Breast epithelium (tissue), 4 donors: Measurements from ENCODE around the gene RORB. TPM values are rescaled to one million over a fixed set of nuclear protein-coding genes. Genes with fewer than 3 reads are reported as not detected.

ENCODE experiments used
- DNase-seq, 2 donors: peaks; one replicate each; pipeline ENCODE4 v3.0.0-alpha.2; 2019; ENCODE audit warnings: low spot score in 2 of 2
- H3K27ac ChIP-seq, 2 donors: fragments of 200-600 bp; sonication (generic) in 1 of 2; one replicate each; pipeline ENCODE4 v1.5.1; 2016 to 2019; ENCODE audit warnings: mild to moderate bottlenecking in 1 of 2
- H3K27me3 ChIP-seq, 2 donors: fragments of 200-600 bp; sonication (generic) in 1 of 2; one replicate each; pipeline versions ENCODE4 v1.5.1 to v1.6.0; 2017 to 2019; ENCODE audit warnings: control low read depth in 1 of 2, mild to moderate bottlenecking in 1 of 2
- H3K36me3 ChIP-seq: fragments of 200-600 bp; one replicate; pipeline ENCODE4 v1.5.1; 2019
- H3K4me1 ChIP-seq, 2 donors: fragments of 200-600 bp; sonication (generic); one replicate each; pipeline ENCODE4 v1.5.1; 2016 to 2019; ENCODE audit warnings: control low read depth in 1 of 2
- H3K4me3 ChIP-seq, 3 donors: fragments of 200-600 bp; sonication (generic); 1 replicate in 2 of 3; 2 replicates in 1 of 3; pipeline ENCODE4 v1.5.1; 2016 to 2019; ENCODE audit warnings: mild to moderate bottlenecking in 3 of 3, moderate library complexity in 2 of 3
- H3K9me3 ChIP-seq, 2 donors: fragments of 200-600 bp; sonication (generic) in 1 of 2; one replicate each; pipeline ENCODE4 v1.5.1; 2016 to 2019; ENCODE audit warnings: control low read depth in 1 of 2
- POLR2A ChIP-seq: fragments of 450-650 bp; IDR thresholded peaks from one replicate; pipeline ENCODE4 v1.6.1; 2016; ENCODE audit warnings: antibody characterized with exemption, mild to moderate bottlenecking, moderate library complexity
- POLR2AphosphoS5 ChIP-seq, 3 donors: sonication (generic); formaldehyde crosslinking; IDR thresholded peaks; one replicate each; pipeline ENCODE4 v1.6.1; 2017; ENCODE audit warnings: antibody characterized with exemption in 3 of 3
- intact Hi-C: fragments of 100-400 bp; cut with DNase I; formaldehyde crosslinking; loops from one replicate; pipeline ENCODE4 v1.15.1; 2023; ENCODE audit warnings: low total_unique reads
- total RNA-seq, 3 donors: library from RNA; depleted of rRNA; stranded (reverse); fragments of >200 nt; gene quantifications; one replicate each; pipeline ENCODE4 v1.1.0, GENCODE V29; 2016
- TF ChIP-seq, protein P1 (sequence below), 3 donors: fragments of 450-650 bp; IDR thresholded peaks; one replicate each; pipeline ENCODE4 v1.5.1; 2016 to 2017; ENCODE audit warnings: antibody characterized with exemption in 3 of 3, mild to moderate bottlenecking in 3 of 3, moderate library complexity in 3 of 3

RORB gene
- total RNA-seq, 3 donors from 2014 or later = 0.33 to 3.7 (median 1.0) TPM

- Histone ChIP-seq H3K9me3 (no peaks in the 10 kb centered on the region), H3K27ac (no peak overlapping the region), H3K4me3 (no peak overlapping the region), H3K36me3 (no peaks in the 10 kb centered on the region), H3K27me3 (no peaks in the 10 kb centered on the region), H3K4me1 (no peaks in the 10 kb centered on the region)
- TF ChIP-seq, protein P1, sequence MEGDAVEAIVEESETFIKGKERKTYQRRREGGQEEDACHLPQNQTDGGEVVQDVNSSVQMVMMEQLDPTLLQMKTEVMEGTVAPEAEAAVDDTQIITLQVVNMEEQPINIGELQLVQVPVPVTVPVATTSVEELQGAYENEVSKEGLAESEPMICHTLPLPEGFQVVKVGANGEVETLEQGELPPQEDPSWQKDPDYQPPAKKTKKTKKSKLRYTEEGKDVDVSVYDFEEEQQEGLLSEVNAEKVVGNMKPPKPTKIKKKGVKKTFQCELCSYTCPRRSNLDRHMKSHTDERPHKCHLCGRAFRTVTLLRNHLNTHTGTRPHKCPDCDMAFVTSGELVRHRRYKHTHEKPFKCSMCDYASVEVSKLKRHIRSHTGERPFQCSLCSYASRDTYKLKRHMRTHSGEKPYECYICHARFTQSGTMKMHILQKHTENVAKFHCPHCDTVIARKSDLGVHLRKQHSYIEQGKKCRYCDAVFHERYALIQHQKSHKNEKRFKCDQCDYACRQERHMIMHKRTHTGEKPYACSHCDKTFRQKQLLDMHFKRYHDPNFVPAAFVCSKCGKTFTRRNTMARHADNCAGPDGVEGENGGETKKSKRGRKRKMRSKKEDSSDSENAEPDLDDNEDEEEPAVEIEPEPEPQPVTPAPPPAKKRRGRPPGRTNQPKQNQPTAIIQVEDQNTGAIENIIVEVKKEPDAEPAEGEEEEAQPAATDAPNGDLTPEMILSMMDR (IDR thresholded peaks at IDR 0.05) = no peak
- TF ChIP-seq POLR2AphosphoS5 (IDR thresholded peaks at IDR 0.05) = no peak
- no peak for TF ChIP-seq POLR2A
- DNase-seq = no peak
- intact Hi-C loops = no loop called here
Observed at GRCh38 chr9:74609671-74610405, 112.7 kb downstream of the RORB start.

DNA sequence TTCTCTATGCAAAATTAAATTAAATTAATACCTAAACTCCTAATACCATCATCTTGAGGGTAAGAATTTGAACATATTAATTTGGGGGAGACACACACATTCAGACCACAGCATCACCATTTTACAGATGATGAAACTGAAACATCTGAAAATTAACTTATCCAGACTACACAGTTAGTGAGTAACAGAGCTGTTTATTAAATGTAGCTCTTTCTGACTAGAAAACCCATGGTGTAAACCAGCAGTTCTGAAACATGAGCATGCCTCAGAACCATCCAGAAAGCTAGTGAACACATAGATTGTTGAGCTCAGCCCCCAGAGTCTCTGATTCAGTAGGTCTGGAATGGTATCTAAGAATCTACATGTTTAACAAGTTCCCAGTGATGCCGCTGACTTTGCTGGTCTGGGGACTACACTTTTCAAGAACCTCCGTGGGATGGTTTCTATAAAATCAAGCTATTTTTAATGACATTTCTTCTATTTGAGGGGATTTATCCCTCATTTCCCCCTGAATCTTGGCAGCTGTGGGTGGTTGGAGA, 113.5 kb downstream of the RORB start:
- TF ChIP-seq, protein P1 (IDR thresholded peaks at IDR 0.05) = no peak
- TF ChIP-seq POLR2A (no peak), POLR2AphosphoS5 (IDR thresholded peaks at IDR 0.05) (no peak)
- no peak overlapping the region for H3K4me3 ChIP-seq
- no peaks in the 10 kb centered on the region for H3K9me3 ChIP-seq
- no peaks in the 10 kb centered on the region for H3K4me1 ChIP-seq
- no peaks in the 10 kb centered on the region for H3K36me3 ChIP-seq
- intact Hi-C loops = no loop called here
- H3K27me3 ChIP-seq = no peaks in the 10 kb centered on the region
- H3K27ac ChIP-seq = no peak overlapping the region
- no peak for DNase-seq

GRCh38 chr9:74630228-74630627, 133.1 kb downstream of the RORB start:
- no peak for DNase-seq
- H3K27ac ChIP-seq = no peak overlapping the region
- TF ChIP-seq, protein P1 (IDR thresholded peaks at IDR 0.05) = no peak
- no peak for TF ChIP-seq POLR2AphosphoS5 (IDR thresholded peaks at IDR 0.05)
- no peak for TF ChIP-seq POLR2A

GRCh38 chr9:74639112-74639511, 142.0 kb downstream of the RORB start:
- intact Hi-C loops = no loop called here
- no peak overlapping the region for H3K27ac ChIP-seq
- H3K9me3 ChIP-seq = no peaks in the 10 kb centered on the region
- H3K4me3 ChIP-seq = no peak overlapping the region
- no peaks in the 10 kb centered on the region for H3K4me1 ChIP-seq
- no peaks in the 10 kb centered on the region for H3K27me3 ChIP-seq
- no peak for DNase-seq
- H3K36me3 ChIP-seq = no peaks in the 10 kb centered on the region
- TF ChIP-seq POLR2A (no peak), POLR2AphosphoS5 (IDR thresholded peaks at IDR 0.05) (no peak)
- TF ChIP-seq, protein P1 (IDR thresholded peaks at IDR 0.05) = no peak

More at GRCh38 chr9:74630228-74630627, 133.1 kb downstream of the RORB start:
- no peaks in the 10 kb centered on the region for H3K4me1 ChIP-seq
- no peaks in the 10 kb centered on the region for H3K27me3 ChIP-seq
- no peaks in the 10 kb centered on the region for H3K9me3 ChIP-seq
- H3K4me3 ChIP-seq = no peak overlapping the region
- intact Hi-C loops = no loop called here
- no peaks in the 10 kb centered on the region for H3K36me3 ChIP-seq

GRCh38 chr9:74642376-74642775, 145.2 kb downstream of the RORB start:
- DNase-seq = no peak
- intact Hi-C loops = no loop called here
- TF ChIP-seq, protein P1 (IDR thresholded peaks at IDR 0.05) = no peak
- TF ChIP-seq POLR2AphosphoS5 (IDR thresholded peaks at IDR 0.05) (no peak), POLR2A (no peak)
- Histone ChIP-seq H3K4me1 (no peaks in the 10 kb centered on the region), H3K36me3 (no peaks in the 10 kb centered on the region), H3K4me3 (no peak overlapping the region), H3K9me3 (no peaks in the 10 kb centered on the region), H3K27me3 (no peaks in the 10 kb centered on the region), H3K27ac (no peak overlapping the region)
